HG03060 (cell line): ENCODE measurements around the gene MFRP.

Experiments
- ATAC-seq: cut with Tn5 transposase; IDR thresholded peaks from one replicate; pipeline ENCODE4 v1.9.1; 2021; ENCODE audit warnings: low read depth, moderate number of reproducible peaks; ENCODE audit not compliant: unreplicated experiment

Gene MFRP

GRCh38 chr11:119359365-119360214 is 13.1 kb upstream of the MFRP start:
- no peak for ATAC-seq

- ATAC-seq: no peak
Observed at GRCh38 chr11:119357074-119357473, 10.6 kb upstream of the MFRP start.

- no peak for ATAC-seq
Observed at GRCh38 chr11:119356349-119357031, 10.0 kb upstream of the MFRP start.

DNA sequence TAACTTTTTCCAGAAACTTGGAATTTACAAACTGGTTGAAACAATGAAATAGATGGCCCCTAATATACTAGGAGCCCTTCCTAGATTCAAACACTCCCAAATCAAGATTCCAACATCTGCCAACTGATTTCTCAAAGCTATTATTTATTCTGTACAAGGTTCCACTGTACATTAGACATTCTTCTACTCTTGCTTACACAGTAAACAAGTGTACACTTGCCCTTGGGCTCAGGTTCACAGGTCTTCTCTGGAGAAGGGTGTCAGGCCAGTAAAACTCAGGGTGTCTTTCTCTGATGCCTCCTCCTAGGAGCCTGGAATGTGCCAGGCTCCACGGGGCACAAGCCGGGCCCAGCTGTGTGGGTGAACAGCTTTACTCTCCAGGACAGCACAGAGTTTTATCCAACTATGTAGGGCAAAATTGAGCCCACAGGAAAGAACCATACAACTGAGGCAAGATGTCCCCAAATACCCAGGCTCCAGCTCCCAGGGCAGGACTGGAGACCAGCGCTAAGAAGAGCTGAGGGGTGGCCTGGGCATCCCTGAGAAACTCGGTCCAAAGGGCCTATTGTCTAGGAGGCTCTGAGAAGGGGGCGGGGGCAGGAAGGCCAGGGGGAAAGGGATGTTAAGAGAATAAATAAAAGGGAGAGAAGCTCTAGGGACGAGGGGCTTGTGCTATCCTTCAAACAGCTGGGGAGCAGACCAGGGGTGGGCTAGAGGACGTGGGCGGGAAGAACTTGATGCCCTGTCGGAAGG is 8.8 kb upstream of the MFRP start:
- ATAC-seq: no peak

GRCh38 chr11:119352857-119353260 is 6.4 kb upstream of the MFRP start:
- no peak for ATAC-seq

- no peak for ATAC-seq
Observed at GRCh38 chr11:119351232-119351631, 4.7 kb upstream of the MFRP start.

GRCh38 chr11:119350302-119350701 is 3.8 kb upstream of the MFRP start:
- no peak for ATAC-seq

- no peak for ATAC-seq
Observed at GRCh38 chr11:119347940-119348605, 1.6 kb upstream of the MFRP start.

GRCh38 chr11:119347242-119347641 is 737 bp upstream of the MFRP start:
- ATAC-seq: no peak

DNA sequence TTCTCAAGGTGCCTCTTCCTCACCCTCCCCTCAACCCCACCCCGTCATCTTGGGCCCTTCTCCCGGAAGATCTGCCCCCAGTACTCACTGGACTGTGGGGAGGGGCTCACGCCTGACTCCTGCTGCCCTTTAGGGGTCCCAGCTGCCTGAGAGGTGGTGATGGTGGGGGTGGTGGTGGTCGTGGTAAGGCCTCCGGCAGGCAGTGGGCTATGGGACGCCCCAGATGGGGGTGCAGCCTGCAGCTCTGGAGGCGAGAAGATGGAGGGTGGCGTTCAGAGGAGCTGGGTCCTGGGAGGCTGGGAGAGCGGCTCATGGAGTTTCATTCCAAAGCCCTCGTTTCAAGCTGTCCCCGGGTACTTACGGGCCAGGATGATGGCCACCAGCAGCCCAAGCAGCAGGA is 820 bp downstream of the MFRP start:
- no peak for ATAC-seq

DNA sequence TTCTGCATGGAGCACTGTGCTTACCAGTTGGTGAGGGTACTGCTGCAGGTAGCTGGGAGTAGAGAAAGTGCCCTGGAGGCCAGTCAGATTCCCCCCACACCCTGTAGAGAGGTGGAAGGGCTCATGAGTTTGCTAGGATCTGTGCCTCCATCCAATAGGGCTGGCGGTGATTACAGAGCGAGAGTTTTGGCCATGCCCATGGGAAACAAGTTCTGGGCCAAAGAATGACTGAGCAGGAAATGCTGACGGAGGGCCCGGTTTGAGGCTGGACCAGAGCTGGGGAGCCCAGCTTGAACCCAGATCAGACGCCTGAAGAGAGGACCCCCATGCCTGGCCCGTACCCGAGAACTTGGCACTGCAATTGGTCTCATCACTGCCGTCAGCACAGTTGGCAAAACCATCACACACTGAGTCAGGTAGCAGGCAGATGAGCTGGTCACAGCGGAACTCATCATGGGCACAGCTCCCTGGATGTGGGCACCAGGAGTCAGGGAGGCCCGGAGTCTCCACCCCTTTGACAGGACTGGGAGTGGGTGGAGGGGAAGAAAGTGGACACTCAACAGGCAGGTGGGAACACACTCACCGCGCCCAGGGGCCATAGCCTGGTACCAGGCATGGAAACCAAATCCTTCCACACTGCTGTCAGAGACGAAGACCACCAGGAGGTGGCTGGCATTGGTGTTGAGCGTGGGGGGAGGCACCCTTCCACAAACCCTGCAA is 2.1 kb downstream of the MFRP start:
- no peak for ATAC-seq

- ATAC-seq: no peak
Observed at GRCh38 chr11:119343726-119344125, 2.8 kb downstream of the MFRP start.

DNA sequence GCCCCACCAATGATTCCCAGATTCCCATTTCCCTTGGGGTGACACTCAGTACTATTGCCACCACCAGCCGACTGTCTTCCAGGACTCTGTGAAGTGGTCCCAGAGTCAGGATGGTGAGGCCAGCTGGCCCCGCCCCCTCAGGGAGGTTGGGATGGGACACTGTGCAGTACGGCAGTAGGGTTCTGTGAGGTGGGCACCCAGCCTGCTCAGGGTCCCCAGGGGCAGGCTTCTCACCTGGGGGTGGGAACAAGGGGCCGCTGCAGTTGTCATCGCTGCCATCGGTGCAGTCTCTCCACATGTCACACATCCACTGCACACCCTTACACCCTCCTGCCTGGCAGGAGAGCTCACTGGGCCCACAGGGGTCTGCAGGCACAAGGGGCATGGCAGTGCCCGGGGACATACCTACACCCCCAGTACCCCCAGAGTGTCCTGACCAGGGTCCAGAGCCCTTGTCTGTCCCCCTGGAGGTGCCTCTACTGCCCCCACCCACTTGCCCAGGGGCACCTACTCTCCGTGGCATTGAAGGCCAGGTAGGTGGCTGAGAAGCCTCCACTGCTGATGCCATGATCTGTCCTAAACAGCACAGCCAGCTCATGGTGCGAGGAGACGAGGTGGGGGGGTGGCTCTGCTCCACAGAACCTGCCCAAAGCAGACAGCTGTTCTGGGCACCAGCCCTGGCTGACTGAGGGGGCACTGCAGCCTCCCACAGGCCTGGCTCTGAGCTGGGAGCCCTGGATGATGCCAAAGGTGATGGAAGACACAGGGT is 4.0 kb downstream of the MFRP start:
- ATAC-seq: no peak

GRCh38 chr11:119342023-119342300 is 4.5 kb downstream of the MFRP start:
- ATAC-seq: no peak

DNA sequence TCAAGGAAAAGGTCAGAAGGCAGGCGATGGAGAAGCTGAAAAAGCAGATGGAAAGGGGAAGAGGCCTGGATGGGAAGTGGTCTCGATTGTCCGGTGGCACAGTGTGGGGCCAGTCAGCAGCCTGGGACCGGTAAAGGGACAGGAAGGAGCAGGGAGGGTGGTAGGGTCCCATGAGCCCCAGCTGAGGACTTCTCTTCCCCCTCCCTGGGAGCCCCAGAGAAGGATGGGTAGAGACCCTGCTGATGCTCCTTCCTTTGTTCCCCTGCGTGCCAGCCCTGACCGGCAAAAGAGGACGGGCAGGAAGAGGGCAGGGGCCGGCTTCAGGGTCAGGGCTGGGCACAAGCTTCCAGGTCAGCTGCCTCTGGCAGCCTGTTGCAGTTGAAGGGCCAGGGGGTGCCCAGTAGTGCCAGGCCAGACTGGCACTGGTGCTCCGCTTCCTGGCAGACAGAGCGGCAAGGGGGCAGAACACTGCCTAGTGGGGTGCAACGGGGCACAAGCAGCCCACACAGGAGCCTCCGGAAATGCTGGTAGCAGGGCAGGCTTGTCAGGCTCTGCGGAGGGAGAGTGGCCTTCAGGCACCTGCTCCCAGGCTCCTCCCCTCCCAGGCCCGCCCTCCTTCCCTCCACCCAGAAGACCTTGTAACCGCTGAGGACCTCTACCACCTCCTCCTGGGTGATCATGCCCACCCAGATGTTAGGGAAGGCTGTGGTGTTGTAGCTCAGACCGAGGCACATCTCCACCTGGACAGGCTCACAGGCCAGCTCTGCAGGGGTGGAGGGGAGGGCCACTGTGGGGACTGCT is 5.1 kb downstream of the MFRP start:
- no peak for ATAC-seq

GRCh38 chr11:119340335-119341221 is 5.9 kb downstream of the MFRP start, which contains the start of gene C1QTNF5:
Gene C1QTNF5 (minus strand): TSS chr11:119340883. CDS start chr11:119340397, 486 bp downstream.
- ATAC-seq: no peak

DNA sequence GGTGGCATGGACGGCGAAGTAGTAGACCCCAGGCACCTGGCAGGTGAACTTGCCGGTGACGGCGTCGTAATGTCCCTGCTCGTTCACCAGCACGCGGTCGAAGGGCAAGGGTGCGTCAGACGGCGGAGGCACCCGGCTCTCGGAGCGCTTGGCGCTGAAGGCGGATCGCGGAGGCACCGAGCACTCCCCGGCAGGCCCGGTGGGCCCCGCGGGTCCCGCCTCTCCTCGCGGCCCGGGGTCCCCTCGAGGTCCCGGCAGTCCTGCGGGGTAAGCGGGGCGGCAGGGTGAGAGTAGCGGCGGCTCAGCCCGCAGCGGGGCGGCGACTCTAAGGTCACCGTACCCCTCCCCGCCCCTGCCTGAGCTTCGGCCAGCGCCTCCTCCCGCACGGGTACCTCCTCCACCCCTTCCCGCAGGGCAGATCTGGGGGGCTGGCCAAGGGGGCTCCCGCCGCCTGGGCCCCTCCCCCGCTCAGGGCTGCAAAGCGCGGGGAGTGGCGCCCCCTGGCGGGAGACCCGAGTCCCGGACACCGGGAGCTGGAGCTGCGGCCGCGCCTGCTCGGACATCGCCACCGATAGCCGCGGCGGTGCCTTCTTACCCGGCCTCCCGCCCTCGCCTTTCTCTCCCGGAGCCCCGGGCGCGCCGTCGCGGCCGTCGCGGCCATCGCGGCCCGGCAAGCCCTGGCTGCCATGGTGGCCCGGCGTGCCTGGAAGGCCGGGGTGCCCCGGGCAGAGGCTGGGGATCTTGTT is 6.7 kb downstream of the MFRP start:
- ATAC-seq: no peak
